ENCODE measurements around the gene DLK1. TPM values are rescaled to one million over a fixed set of nuclear protein-coding genes. Genes with fewer than 3 reads are reported as not detected.

The DLK1 gene
- total and polyA plus RNA-seq, 11 donors: 1.4 to 52.4 (median 9.3) TPM

- DNase-seq (no peak), ATAC-seq (no peak)
- Histone ChIP-seq H3K36me3 (no peaks in the 10 kb centered on the region), H3K9me3 (no peaks in the 10 kb centered on the region), H3K4me1 (peaks cover 0 to 22% (median 6%) of the 10 kb centered on the region in 12 donors), H3K27ac (no peak overlapping the region), H3K4me3 (no peak overlapping the region), H3K27me3 (peaks cover 0 to 12% (median 0%) of the 10 kb centered on the region in 9 donors)
- WGBS, 4 donors: 83 to 92% (median 92%) methylated on average over 6 of the region's 6 CpGs
- TF ChIP-seq CTCF (IDR thresholded peaks at IDR 0.05) (no peak), POLR2A (IDR thresholded peaks at IDR 0.05) (no peak)
- intact Hi-C loops (cut with DNase I): no loop called here
Measured at GRCh38 chr14:100684961-100685360, 41.7 kb upstream of the DLK1 start.

- intact Hi-C loops (cut with DNase I): no loop called here
- H3K4me1 ChIP-seq: peaks cover 0 to 12% (median 0%) of the 10 kb centered on the region in 12 donors
- H3K4me3 ChIP-seq: no peak overlapping the region
- H3K27ac ChIP-seq: no peak overlapping the region
- TF ChIP-seq POLR2A (IDR thresholded peaks at IDR 0.05): no peak
- no peak for TF ChIP-seq CTCF (IDR thresholded peaks at IDR 0.05)
- no peaks in the 10 kb centered on the region for H3K9me3 ChIP-seq
- no peaks in the 10 kb centered on the region for H3K36me3 ChIP-seq
- ATAC-seq (no peak), DNase-seq (no peak)
- WGBS, 4 donors: 61 to 68% (median 66%) methylated on average over 2 to 4 of the region's 4 CpGs
- peaks cover 0 to 20% (median 0%) of the 10 kb centered on the region in 9 donors for H3K27me3 ChIP-seq
Measured at GRCh38 chr14:100686858-100687257, 39.8 kb upstream of the DLK1 start.

GRCh38 chr14:100687386-100687785, 39.3 kb upstream of the DLK1 start:
- H3K4me3 ChIP-seq: no peak overlapping the region

GRCh38 chr14:100688051-100688450, 38.6 kb upstream of the DLK1 start:
- Histone ChIP-seq H3K27me3 (peaks cover 0 to 31% (median 1%) of the 10 kb centered on the region in 9 donors), H3K9me3 (no peaks in the 10 kb centered on the region), H3K4me1 (peaks cover 0 to 12% (median 0%) of the 10 kb centered on the region in 12 donors), H3K4me3 (no peak overlapping the region), H3K27ac (no peak overlapping the region), H3K36me3 (no peaks in the 10 kb centered on the region)
- DNase-seq: no peak
- 78 to 85% (median 82%) methylated on average over 10 of the region's 10 CpGs for WGBS, 4 donors
- TF ChIP-seq CTCF (IDR thresholded peaks at IDR 0.05) (no peak), POLR2A (IDR thresholded peaks at IDR 0.05) (no peak)
- no peak for ATAC-seq
- intact Hi-C loops (cut with DNase I): no loop called here

More at GRCh38 chr14:100687386-100687785, 39.3 kb upstream of the DLK1 start:
- Histone ChIP-seq H3K36me3 (no peaks in the 10 kb centered on the region), H3K4me1 (peaks cover 0 to 12% (median 0%) of the 10 kb centered on the region in 12 donors), H3K9me3 (no peaks in the 10 kb centered on the region), H3K27ac (no peak overlapping the region), H3K27me3 (peaks cover 0 to 24% (median 0%) of the 10 kb centered on the region in 9 donors)
- no peak for TF ChIP-seq CTCF (IDR thresholded peaks at IDR 0.05)
- TF ChIP-seq POLR2A (IDR thresholded peaks at IDR 0.05): no peak
- intact Hi-C loops (cut with DNase I): no loop called here
- no peak for ATAC-seq
- DNase-seq: no peak
- 87 to 92% (median 90%) methylated on average over 12 of the region's 12 CpGs for WGBS, 4 donors

Data from heart left ventricle (tissue), 16 donors.